Measurements from ENCODE around the gene CFC1. TPM values are rescaled to one million over a fixed set of nuclear protein-coding genes. Genes with fewer than 3 reads are reported as not detected.
"Not testable (repeated sequence)": the region's sequence is repeated elsewhere in the genome, so short reads cannot be mapped to it uniquely, and the experiment has no call there.

CFC1 gene
- total RNA-seq, 1 experiment from 2014 or later, result not detected

GRCh38 chr2:130554178-130554577 lies 45.2 kb downstream of the CFC1 start:
- not testable (repeated sequence) for DNase-seq; H3K4me3 ChIP-seq; H3K27me3 ChIP-seq; H3K27ac ChIP-seq; H3K4me1 ChIP-seq; H3K9me3 ChIP-seq (replicated peaks); H3K36me3 ChIP-seq

GRCh38 chr2:130549475-130549874 lies 49.9 kb downstream of the CFC1 start:
- not testable (repeated sequence) for DNase-seq; H3K27me3 ChIP-seq; H3K9me3 ChIP-seq (replicated peaks); H3K4me3 ChIP-seq; H3K27ac ChIP-seq; H3K4me1 ChIP-seq; H3K36me3 ChIP-seq

- H3K36me3 ChIP-seq; H3K27me3 ChIP-seq; H3K9me3 ChIP-seq (replicated peaks); DNase-seq; H3K4me3 ChIP-seq; H3K4me1 ChIP-seq; H3K27ac ChIP-seq: not testable (repeated sequence)
Observed at GRCh38 chr2:130548418-130548817, 51.0 kb downstream of the CFC1 start.

- not testable (repeated sequence) for H3K27me3 ChIP-seq, H3K4me3 ChIP-seq, H3K4me1 ChIP-seq
Observed at GRCh38 chr2:130544978-130545377, 54.4 kb downstream of the CFC1 start.

GRCh38 chr2:130543785-130544528 lies 55.4 kb downstream of the CFC1 start:
- not testable (repeated sequence) for DNase-seq; H3K27ac ChIP-seq; H3K4me1 ChIP-seq; H3K4me3 ChIP-seq; H3K9me3 ChIP-seq (replicated peaks); H3K27me3 ChIP-seq; H3K36me3 ChIP-seq

More at GRCh38 chr2:130544978-130545377, 54.4 kb downstream of the CFC1 start:
- not testable (repeated sequence) for H3K9me3 ChIP-seq (replicated peaks); H3K36me3 ChIP-seq; DNase-seq; H3K27ac ChIP-seq

- H3K27me3 ChIP-seq; H3K9me3 ChIP-seq (replicated peaks); H3K36me3 ChIP-seq; H3K4me1 ChIP-seq; H3K4me3 ChIP-seq; H3K27ac ChIP-seq; DNase-seq: not testable (repeated sequence)
Observed at GRCh38 chr2:130542789-130543188, 56.6 kb downstream of the CFC1 start.

Other genes starting within 250 kb of the CFC1 start
- 15.4 and 18.6 TPM in 2 replicates for gene PTPN18, start 243.5 kb downstream of the CFC1 start, total RNA-seq (2014; rRNA removed; shearing (Covaris generic))
- gene POTEI, start 90.2 kb downstream of the CFC1 start, total RNA-seq (2014; rRNA removed; shearing (Covaris generic)), result 0.25 and 0.47 TPM in 2 replicates
- not detected in 2 replicates for gene CFC1B, start 78.4 kb downstream of the CFC1 start, total RNA-seq (2014; rRNA removed; shearing (Covaris generic))
- gene POTEJ, start 11.9 kb upstream of the CFC1 start, total RNA-seq (2014; rRNA removed; shearing (Covaris generic)), result 0.06 TPM in 1 of 2 replicates, not detected in the other
- not detected in 2 replicates for gene GPR148, start 129.5 kb upstream of the CFC1 start, total RNA-seq (2014; rRNA removed; shearing (Covaris generic))
- gene AMER3, start 156.0 kb upstream of the CFC1 start, total RNA-seq (2014; rRNA removed; shearing (Covaris generic)), result not detected in 2 replicates
- gene ARHGEF4, start 237.3 kb upstream of the CFC1 start, total RNA-seq (2014; rRNA removed; shearing (Covaris generic)), result 0.06 TPM in 1 of 2 replicates, not detected in the other